GM21360 (cell line): Measurements from ENCODE around the gene APLN.

Experiments used
- ATAC-seq: cut with Tn5 transposase; IDR thresholded peaks from one replicate; pipeline ENCODE4 v1.9.1; 2021; ENCODE audit warnings: mild to moderate bottlenecking, moderate library complexity; ENCODE audit not compliant: unreplicated experiment

The APLN gene

DNA sequence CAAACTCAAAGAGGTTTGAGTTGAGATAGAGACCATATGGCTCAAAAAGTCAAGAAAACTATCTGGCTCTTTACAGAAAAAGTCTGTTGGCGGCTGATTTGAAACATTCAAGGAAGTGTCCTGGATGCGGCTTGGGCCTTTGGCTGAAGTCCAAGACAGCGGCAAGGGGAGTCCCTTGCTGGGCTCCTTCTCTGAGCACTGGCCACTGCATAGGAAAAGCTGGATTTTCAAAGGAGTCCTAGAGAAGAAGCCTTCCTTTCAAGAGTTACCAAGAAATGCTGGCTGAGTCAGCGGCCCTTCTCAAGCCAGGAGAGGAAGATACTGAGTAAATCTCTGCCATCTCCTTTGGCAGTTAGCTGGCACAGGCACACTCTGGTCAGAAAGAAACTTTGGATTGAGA lies 12.1 kb downstream of the APLN start:
- no peak for ATAC-seq

DNA sequence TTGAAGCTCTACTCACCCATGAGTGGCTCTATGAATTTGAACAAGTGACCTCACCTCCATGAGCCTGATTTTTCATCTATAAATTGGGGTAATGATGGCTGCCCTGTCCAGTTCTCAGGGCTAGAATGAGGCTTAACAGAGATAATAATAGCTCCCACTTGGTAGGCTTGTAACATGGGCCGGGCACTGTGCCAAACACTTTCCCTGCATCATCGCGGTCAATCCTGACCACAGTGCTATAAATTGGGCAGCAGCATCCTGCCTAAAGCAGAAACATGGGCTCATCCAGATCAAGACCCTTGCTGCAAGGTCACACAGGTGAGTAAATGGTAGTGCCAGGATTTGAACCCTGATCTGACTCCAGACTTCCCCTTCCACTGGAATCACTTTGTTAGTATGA lies 12.8 kb downstream of the APLN start:
- ATAC-seq = no peak

GRCh38 chrX:129641469-129641868 lies 13.3 kb downstream of the APLN start:
- no peak for ATAC-seq

DNA sequence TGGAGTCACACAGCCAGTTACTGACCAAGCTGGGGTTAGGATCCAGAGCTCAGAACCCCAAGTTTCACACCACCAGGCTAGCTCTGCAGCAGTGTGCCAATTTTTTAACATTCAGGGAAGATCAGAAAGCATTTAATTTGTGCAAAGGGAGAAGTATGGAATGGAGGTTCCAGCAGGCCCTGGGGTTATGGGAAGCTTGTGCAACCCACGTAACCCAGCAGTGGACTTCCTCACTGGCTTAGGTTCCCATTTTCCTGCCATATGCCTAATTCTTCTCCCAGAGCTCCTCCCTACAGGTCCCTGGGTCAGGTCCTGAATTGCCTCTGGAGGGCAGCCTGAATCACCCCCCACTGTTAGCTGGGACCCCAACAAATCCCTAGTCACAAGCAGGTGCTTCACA lies 14.0 kb downstream of the APLN start:
- no peak for ATAC-seq

GRCh38 chrX:129638917-129639316 lies 15.8 kb downstream of the APLN start:
- ATAC-seq = no peak

GRCh38 chrX:129637217-129638109 lies 17.3 kb downstream of the APLN start:
- peak; percentile 71 for ATAC-seq

GRCh38 chrX:129636175-129636681 lies 18.5 kb downstream of the APLN start:
- ATAC-seq = no peak

- no peak for ATAC-seq
These were observed 20.2 kb downstream of the APLN start for GRCh38 chrX:129634541-129634940.

GRCh38 chrX:129632443-129632842 lies 22.3 kb downstream of the APLN start:
- no peak for ATAC-seq

DNA sequence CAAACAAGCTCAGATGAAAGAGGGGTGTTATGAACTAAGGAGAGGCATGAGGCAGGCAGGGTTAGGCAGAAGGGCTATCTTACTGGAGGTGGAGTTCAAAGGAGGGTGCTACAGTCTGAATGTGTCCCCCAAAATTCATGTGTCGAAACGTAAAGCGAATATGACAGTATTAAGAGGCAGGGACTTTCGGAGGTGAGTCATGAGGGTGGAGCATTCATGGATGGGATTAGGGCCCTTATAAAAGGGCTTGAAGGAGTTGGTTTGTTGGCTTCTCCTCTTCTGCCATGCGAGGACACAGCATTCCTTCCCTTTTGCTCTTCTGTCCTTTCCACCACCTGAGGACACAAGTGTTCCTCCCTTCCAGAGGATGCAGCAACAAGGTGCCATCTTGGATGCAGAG lies 22.9 kb downstream of the APLN start:
- ATAC-seq = no peak

GRCh38 chrX:129629837-129630236 lies 24.9 kb downstream of the APLN start:
- ATAC-seq = no peak

GRCh38 chrX:129626026-129626425 lies 28.7 kb downstream of the APLN start:
- no peak for ATAC-seq

DNA sequence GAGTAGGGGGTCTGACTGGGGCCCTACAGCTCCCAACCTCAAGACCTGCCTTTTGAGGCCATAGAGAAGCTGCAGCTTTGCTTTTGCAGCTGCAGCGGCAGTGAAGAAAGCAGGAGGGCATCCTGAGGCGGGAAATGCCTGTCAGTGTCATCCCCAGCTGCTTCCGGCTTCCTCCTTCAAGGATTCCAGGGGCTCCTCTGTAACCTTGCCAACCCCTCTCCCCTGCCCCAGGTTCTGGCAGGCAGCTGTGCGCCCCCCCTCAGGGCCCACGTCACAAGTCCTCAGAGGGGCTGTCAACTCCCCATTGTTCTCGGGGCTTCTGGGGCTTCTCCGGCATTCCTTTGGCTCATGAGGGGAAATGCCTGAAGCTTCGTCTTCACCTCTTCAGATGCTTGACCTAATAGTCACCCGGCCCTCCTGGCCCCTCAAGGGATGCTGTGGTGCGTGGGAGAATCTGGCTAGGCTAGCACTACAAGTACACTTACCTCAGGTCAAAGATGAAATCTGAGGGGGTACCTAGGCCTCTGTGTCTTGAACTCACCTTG lies 31.9 kb downstream of the APLN start:
- ATAC-seq = no peak

GRCh38 chrX:129618997-129619396 lies 35.8 kb downstream of the APLN start:
- ATAC-seq = no peak

DNA sequence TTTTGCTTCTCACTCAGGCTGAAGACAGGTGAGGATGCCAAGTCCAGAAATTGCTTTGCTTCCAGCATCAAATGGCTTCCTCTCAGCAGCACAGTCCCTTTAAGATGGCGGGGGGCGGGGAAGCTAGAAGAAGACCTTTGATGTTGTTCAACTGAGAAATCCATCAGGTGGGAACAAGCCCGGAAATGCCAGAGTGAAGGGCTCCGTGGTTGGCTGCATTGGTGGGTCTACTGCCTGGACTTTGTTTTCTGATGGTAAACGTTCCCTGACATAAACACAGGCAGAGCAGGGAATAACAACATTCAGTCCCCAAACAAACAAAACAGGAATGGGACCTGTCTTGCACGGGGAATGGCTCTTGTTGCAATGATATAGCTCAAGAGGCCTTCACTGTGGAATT lies 37.3 kb downstream of the APLN start:
- ATAC-seq = no peak

GRCh38 chrX:129614481-129615255 lies 40.1 kb downstream of the APLN start:
- no peak for ATAC-seq

DNA sequence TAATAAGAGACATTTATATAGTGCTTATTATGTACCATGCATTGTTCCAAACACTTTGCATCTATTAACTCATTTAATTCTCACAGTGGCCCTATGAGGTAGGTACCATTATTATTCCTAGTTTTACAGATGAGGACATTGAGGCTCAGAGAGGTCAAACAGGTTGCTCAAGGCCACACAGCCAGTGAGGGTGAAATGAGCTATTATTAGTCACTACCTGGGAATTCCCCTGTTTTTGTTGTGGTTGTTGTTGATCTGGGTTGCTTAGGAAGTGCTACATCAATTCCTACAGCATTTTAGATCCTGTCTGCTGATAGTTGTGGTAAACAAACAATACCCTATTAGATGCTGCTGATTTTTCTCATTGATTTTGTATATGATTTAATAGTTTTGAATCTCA lies 41.2 kb downstream of the APLN start:
- ATAC-seq = no peak

GRCh38 chrX:129612396-129612795 lies 42.4 kb downstream of the APLN start:
- ATAC-seq = no peak

GRCh38 chrX:129609395-129609794 lies 45.4 kb downstream of the APLN start:
- ATAC-seq = no peak

DNA sequence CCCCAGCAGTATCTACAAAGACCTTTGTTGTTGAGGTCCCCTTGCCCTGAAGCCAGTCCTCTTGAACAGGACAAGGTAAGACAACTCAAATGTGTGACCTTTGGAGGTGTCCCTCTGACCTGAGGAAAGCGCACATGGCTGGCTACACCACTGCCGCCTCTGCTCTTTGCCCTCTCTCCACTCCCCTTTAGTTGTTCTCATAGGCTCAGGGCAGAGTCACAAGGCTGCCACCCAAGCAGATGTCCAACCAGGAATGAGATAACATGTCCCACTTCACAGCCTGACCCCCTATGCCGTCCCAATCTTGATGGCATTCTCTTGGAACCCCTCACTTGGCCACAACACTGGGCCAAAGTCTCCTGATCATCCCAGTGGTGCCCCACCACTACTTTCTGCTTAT lies 46.3 kb downstream of the APLN start:
- ATAC-seq = no peak

DNA sequence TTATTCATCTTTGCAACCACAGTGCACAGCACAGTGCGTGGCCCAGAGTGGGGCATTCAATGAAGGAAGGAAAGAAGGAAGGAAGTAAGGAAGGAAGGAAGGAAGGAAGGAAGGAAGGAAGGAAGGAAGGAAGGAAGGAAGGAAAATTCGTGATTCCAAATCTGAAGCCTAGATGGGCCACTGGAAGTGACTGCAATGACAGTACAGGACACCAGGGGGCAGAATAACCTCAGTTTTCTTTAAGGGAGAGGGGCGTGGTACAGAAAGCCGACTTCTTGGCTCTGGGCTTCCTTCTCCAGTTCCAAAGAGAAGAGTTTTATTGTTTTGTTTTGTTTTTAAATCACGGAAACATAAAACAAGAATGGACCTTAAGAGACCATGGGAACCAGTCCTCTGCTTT lies 47.8 kb downstream of the APLN start:
- no peak for ATAC-seq

GRCh38 chrX:129600981-129601424 lies 53.8 kb downstream of the APLN start:
- ATAC-seq = no peak
